ENCODE data around the gene JTB.

The JTB gene

GRCh38 chr1:153941826-153942725 is 35.4 kb downstream of the JTB start:
- Mint-ChIP-seq H3K9me3 (no peaks in the 10 kb centered on the region), H3K27me3 (ENCODE audit: low read depth) (no peaks in the 10 kb centered on the region), H3K36me3 (ENCODE audit: low read depth) (peaks cover 62% of the 10 kb centered on the region), H3K4me3 (no peak overlapping the region), H3K27ac (no peak overlapping the region), H3K4me1 (ENCODE audit: low read depth) (peaks cover 11% of the 10 kb centered on the region)
- no peak for DNase-seq (ENCODE audit: low spot score)

- H3K9me3 Mint-ChIP-seq, result no peaks in the 10 kb centered on the region
- peaks cover 70% of the 10 kb centered on the region for H3K36me3 Mint-ChIP-seq (ENCODE audit: low read depth)
- no peak overlapping the region for H3K4me3 Mint-ChIP-seq
- H3K4me1 Mint-ChIP-seq (ENCODE audit: low read depth), result peaks cover 11% of the 10 kb centered on the region
- no peak for DNase-seq (ENCODE audit: low spot score)
- H3K27ac Mint-ChIP-seq, result no peak overlapping the region
- H3K27me3 Mint-ChIP-seq (ENCODE audit: low read depth), result no peaks in the 10 kb centered on the region
These were observed 36.7 kb downstream of the JTB start for GRCh38 chr1:153940756-153941155.

GRCh38 chr1:153939476-153939875 is 38.0 kb downstream of the JTB start:
- DNase-seq (ENCODE audit: low spot score), result no peak
- H3K27me3 Mint-ChIP-seq (ENCODE audit: low read depth), result no peaks in the 10 kb centered on the region
- peaks cover 72% of the 10 kb centered on the region for H3K36me3 Mint-ChIP-seq (ENCODE audit: low read depth)
- H3K27ac Mint-ChIP-seq, result no peak overlapping the region
- no peak overlapping the region for H3K4me3 Mint-ChIP-seq
- H3K4me1 Mint-ChIP-seq (ENCODE audit: low read depth), result peaks cover 3% of the 10 kb centered on the region
- H3K9me3 Mint-ChIP-seq, result no peaks in the 10 kb centered on the region

GRCh38 chr1:153938996-153939395 is 38.5 kb downstream of the JTB start:
- DNase-seq (ENCODE audit: low spot score), result no peak
- Mint-ChIP-seq H3K9me3 (no peaks in the 10 kb centered on the region), H3K4me1 (ENCODE audit: low read depth) (no peaks in the 10 kb centered on the region), H3K27me3 (ENCODE audit: low read depth) (no peaks in the 10 kb centered on the region), H3K36me3 (ENCODE audit: low read depth) (peaks cover 72% of the 10 kb centered on the region), H3K4me3 (no peak overlapping the region), H3K27ac (no peak overlapping the region)

- H3K4me1 Mint-ChIP-seq (ENCODE audit: low read depth), result no peaks in the 10 kb centered on the region
These were observed 40.1 kb downstream of the JTB start for GRCh38 chr1:153937331-153937730.

GRCh38 chr1:153936011-153936802 is 41.3 kb downstream of the JTB start:
- peaks cover 62% of the 10 kb centered on the region for H3K36me3 Mint-ChIP-seq (ENCODE audit: low read depth)
- H3K27me3 Mint-ChIP-seq (ENCODE audit: low read depth), result no peaks in the 10 kb centered on the region
- no peak for DNase-seq (ENCODE audit: low spot score)
- no peak overlapping the region for H3K27ac Mint-ChIP-seq
- no peak overlapping the region for H3K4me3 Mint-ChIP-seq
- no peaks in the 10 kb centered on the region for H3K9me3 Mint-ChIP-seq
- no peaks in the 10 kb centered on the region for H3K4me1 Mint-ChIP-seq (ENCODE audit: low read depth)

More at GRCh38 chr1:153937331-153937730, 40.1 kb downstream of the JTB start:
- no peak for DNase-seq (ENCODE audit: low spot score)
- Mint-ChIP-seq H3K36me3 (ENCODE audit: low read depth) (peaks cover 66% of the 10 kb centered on the region), H3K9me3 (no peaks in the 10 kb centered on the region), H3K4me3 (no peak overlapping the region), H3K27me3 (ENCODE audit: low read depth) (no peaks in the 10 kb centered on the region), H3K27ac (no peak overlapping the region)

GRCh38 chr1:153934746-153935145 is 42.7 kb downstream of the JTB start:
- Mint-ChIP-seq H3K9me3 (no peaks in the 10 kb centered on the region), H3K4me3 (no peak overlapping the region), H3K27me3 (ENCODE audit: low read depth) (no peaks in the 10 kb centered on the region), H3K4me1 (ENCODE audit: low read depth) (no peaks in the 10 kb centered on the region), H3K36me3 (ENCODE audit: low read depth) (peaks cover 59% of the 10 kb centered on the region), H3K27ac (no peak overlapping the region)
- no peak for DNase-seq (ENCODE audit: low spot score)

GRCh38 chr1:153933955-153934354 is 43.5 kb downstream of the JTB start:
- H3K27ac Mint-ChIP-seq, result no peak overlapping the region
- no peak for DNase-seq (ENCODE audit: low spot score)
- H3K9me3 Mint-ChIP-seq, result no peaks in the 10 kb centered on the region
- peaks cover 57% of the 10 kb centered on the region for H3K36me3 Mint-ChIP-seq (ENCODE audit: low read depth)
- H3K4me1 Mint-ChIP-seq (ENCODE audit: low read depth), result no peaks in the 10 kb centered on the region
- H3K4me3 Mint-ChIP-seq, result no peak overlapping the region
- H3K27me3 Mint-ChIP-seq (ENCODE audit: low read depth), result no peaks in the 10 kb centered on the region

- H3K4me3 Mint-ChIP-seq, result no peak overlapping the region
- H3K4me1 Mint-ChIP-seq (ENCODE audit: low read depth), result no peaks in the 10 kb centered on the region
These were observed 44.0 kb downstream of the JTB start for GRCh38 chr1:153933430-153933829.

GRCh38 chr1:153932156-153933131 is 45.0 kb downstream of the JTB start:
- Mint-ChIP-seq H3K27me3 (ENCODE audit: low read depth) (no peaks in the 10 kb centered on the region), H3K36me3 (ENCODE audit: low read depth) (peaks cover 59% of the 10 kb centered on the region)

More at GRCh38 chr1:153933430-153933829, 44.0 kb downstream of the JTB start:
- Mint-ChIP-seq H3K27ac (no peak overlapping the region), H3K36me3 (ENCODE audit: low read depth) (peaks cover 60% of the 10 kb centered on the region), H3K27me3 (ENCODE audit: low read depth) (no peaks in the 10 kb centered on the region), H3K9me3 (no peaks in the 10 kb centered on the region)
- no peak for DNase-seq (ENCODE audit: low spot score)

GRCh38 chr1:153929981-153930948 is 47.2 kb downstream of the JTB start:
- Mint-ChIP-seq H3K4me1 (ENCODE audit: low read depth) (peaks cover 3% of the 10 kb centered on the region), H3K27me3 (ENCODE audit: low read depth) (no peaks in the 10 kb centered on the region), H3K36me3 (ENCODE audit: low read depth) (peaks cover 38% of the 10 kb centered on the region), H3K27ac (no peak overlapping the region), H3K9me3 (no peaks in the 10 kb centered on the region), H3K4me3 (no peak overlapping the region)
- DNase-seq (ENCODE audit: low spot score), result no peak

More at GRCh38 chr1:153932156-153933131, 45.0 kb downstream of the JTB start:
- Mint-ChIP-seq H3K9me3 (no peaks in the 10 kb centered on the region), H3K27ac (no peak overlapping the region), H3K4me1 (ENCODE audit: low read depth) (peaks cover 3% of the 10 kb centered on the region), H3K4me3 (no peak overlapping the region)
- DNase-seq (ENCODE audit: low spot score), result no peak

GRCh38 chr1:153929426-153929825 is 48.0 kb downstream of the JTB start:
- no peaks in the 10 kb centered on the region for H3K9me3 Mint-ChIP-seq
- no peaks in the 10 kb centered on the region for H3K27me3 Mint-ChIP-seq (ENCODE audit: low read depth)
- no peak overlapping the region for H3K27ac Mint-ChIP-seq
- H3K4me1 Mint-ChIP-seq (ENCODE audit: low read depth), result peaks cover 3% of the 10 kb centered on the region
- DNase-seq (ENCODE audit: low spot score), result no peak
- H3K4me3 Mint-ChIP-seq, result no peak overlapping the region
- H3K36me3 Mint-ChIP-seq (ENCODE audit: low read depth), result peaks cover 31% of the 10 kb centered on the region
